ENCODE measurements around the gene FBXO21.
"Not testable (repeated sequence)": the region's sequence is repeated elsewhere in the genome, so short reads cannot be mapped to it uniquely, and the experiment has no call there.

The FBXO21 gene

GRCh38 chr12:117111386-117111785, 78.9 kb downstream of the FBXO21 start:
- H3K4me3 ChIP-seq (ENCODE audit: low read length), result no peak overlapping the region; the same call in 1 of the 2 replicates
- no peak overlapping the region for H2AFZ ChIP-seq (ENCODE audit: low read length)
- H3K79me2 ChIP-seq (ENCODE audit: low read length), result no peaks in the 10 kb centered on the region
- H3K4me1 ChIP-seq (ENCODE audit: low read length), result peaks cover 28% of the 10 kb centered on the region
- no peak for DNase-seq
- H3K27me3 ChIP-seq (replicated peaks; ENCODE audit: insufficient read depth, low read length), result no peaks in the 10 kb centered on the region
- peak overlapping the region; percentile 74 for H3K27ac ChIP-seq (ENCODE audit: low read length)
- H3K4me2 ChIP-seq (ENCODE audit: low read depth, low read length), result peak overlapping the region; percentile 80; the same call in 1 of the 2 replicates
- H3F3A ChIP-seq (ENCODE audit: insufficient read depth, low read length), result no peaks in the 10 kb centered on the region; the same call in 1 of the 2 replicates
- no peaks in the 10 kb centered on the region for H3K9me3 ChIP-seq (replicated peaks; ENCODE audit: insufficient read depth, low read length)
- H3K9me2 ChIP-seq (replicated peaks; ENCODE audit: insufficient read depth, low read length), result no peaks in the 10 kb centered on the region
- H4K20me1 ChIP-seq (ENCODE audit: insufficient read depth, low read length), result no peaks in the 10 kb centered on the region
- TF ChIP-seq CTCF (IDR thresholded peaks at IDR 0.05; ENCODE audit: low read length) (no peak), EZH2 (optimal IDR thresholded peaks at IDR 0.05; ENCODE audit: low read depth, low read length) (no peak), EZH2phosphoT487 (IDR thresholded peaks at IDR 0.05; ENCODE audit: low read length) (no peak)
- H3K36me3 ChIP-seq (replicated peaks; ENCODE audit: insufficient read depth, low read length), result no peaks in the 10 kb centered on the region
- peak overlapping the region; percentile 68 for H3K9ac ChIP-seq (ENCODE audit: low read length)

- Histone ChIP-seq H3K9me2 (replicated peaks; ENCODE audit: insufficient read depth, low read length) (no peaks in the 10 kb centered on the region), H2AFZ (ENCODE audit: low read length) (no peak overlapping the region), H4K20me1 (ENCODE audit: insufficient read depth, low read length) (no peaks in the 10 kb centered on the region), H3K4me1 (ENCODE audit: low read length) (peaks cover 37% of the 10 kb centered on the region), H3K9me3 (replicated peaks; ENCODE audit: insufficient read depth, low read length) (no peaks in the 10 kb centered on the region), H3K9ac (ENCODE audit: low read length) (no peak overlapping the region), H3K4me3 (ENCODE audit: low read length) (no peak overlapping the region), H3K4me2 (ENCODE audit: low read depth, low read length) (no peak overlapping the region), H3K79me2 (ENCODE audit: low read length) (no peaks in the 10 kb centered on the region), H3K27me3 (replicated peaks; ENCODE audit: insufficient read depth, low read length) (no peaks in the 10 kb centered on the region), H3F3A (ENCODE audit: insufficient read depth, low read length) (no peaks in the 10 kb centered on the region; the same call in 1 of the 2 replicates), H3K36me3 (replicated peaks; ENCODE audit: insufficient read depth, low read length) (no peaks in the 10 kb centered on the region), H3K27ac (ENCODE audit: low read length) (peak overlapping the region; percentile 21; the same call in 1 of the 2 replicates)
- TF ChIP-seq EZH2 (optimal IDR thresholded peaks at IDR 0.05; ENCODE audit: low read depth, low read length) (no peak), EZH2phosphoT487 (IDR thresholded peaks at IDR 0.05; ENCODE audit: low read length) (no peak), CTCF (IDR thresholded peaks at IDR 0.05; ENCODE audit: low read length) (no peak)
- DNase-seq, result no peak
These were observed 80.2 kb downstream of the FBXO21 start for GRCh38 chr12:117109943-117110635.

- no peaks in the 10 kb centered on the region for H3K9me3 ChIP-seq (replicated peaks; ENCODE audit: insufficient read depth, low read length)
- peak; percentile 95 for DNase-seq
- no peaks in the 10 kb centered on the region for H3K27me3 ChIP-seq (replicated peaks; ENCODE audit: insufficient read depth, low read length)
- no peaks in the 10 kb centered on the region for H3K36me3 ChIP-seq (replicated peaks; ENCODE audit: insufficient read depth, low read length)
- TF ChIP-seq EZH2 (optimal IDR thresholded peaks at IDR 0.05; ENCODE audit: low read depth, low read length), result no peak
- TF ChIP-seq EZH2phosphoT487 (IDR thresholded peaks at IDR 0.05; ENCODE audit: low read length), result no peak
- TF ChIP-seq CTCF (IDR thresholded peaks at IDR 0.05; ENCODE audit: low read length), result no peak
- no peaks in the 10 kb centered on the region for H3K79me2 ChIP-seq (ENCODE audit: low read length)
- H3K9me2 ChIP-seq (replicated peaks; ENCODE audit: insufficient read depth, low read length), result no peaks in the 10 kb centered on the region
- H4K20me1 ChIP-seq (ENCODE audit: insufficient read depth, low read length), result no peaks in the 10 kb centered on the region
- peak overlapping the region; percentile 80 for H3K27ac ChIP-seq (ENCODE audit: low read length)
- no peak overlapping the region for H2AFZ ChIP-seq (ENCODE audit: low read length)
- peak overlapping the region; percentile 87 for H3K4me2 ChIP-seq (ENCODE audit: low read depth, low read length)
- H3F3A ChIP-seq (ENCODE audit: insufficient read depth, low read length), result no peaks in the 10 kb centered on the region
- no peak overlapping the region for H3K4me3 ChIP-seq (ENCODE audit: low read length)
- H3K9ac ChIP-seq (ENCODE audit: low read length), result peak overlapping the region; percentile 64
- H3K4me1 ChIP-seq (ENCODE audit: low read length), result peaks cover 19% of the 10 kb centered on the region
These were observed 84.4 kb downstream of the FBXO21 start for GRCh38 chr12:117105902-117106301.

- H3K9ac ChIP-seq (ENCODE audit: low read length); H3K27ac ChIP-seq (ENCODE audit: low read length); H2AFZ ChIP-seq (ENCODE audit: low read length); H3F3A ChIP-seq (ENCODE audit: insufficient read depth, low read length); H3K36me3 ChIP-seq (replicated peaks; ENCODE audit: insufficient read depth, low read length); H3K27me3 ChIP-seq (replicated peaks; ENCODE audit: insufficient read depth, low read length); H3K9me3 ChIP-seq (replicated peaks; ENCODE audit: insufficient read depth, low read length); H3K9me2 ChIP-seq (replicated peaks; ENCODE audit: insufficient read depth, low read length); H4K20me1 ChIP-seq (ENCODE audit: insufficient read depth, low read length); H3K4me3 ChIP-seq (ENCODE audit: low read length); H3K4me2 ChIP-seq (ENCODE audit: low read depth, low read length); DNase-seq; H3K79me2 ChIP-seq (ENCODE audit: low read length): not testable (repeated sequence)
- H3K4me1 ChIP-seq (ENCODE audit: low read length), result peaks cover 12% of the 10 kb centered on the region
These were observed 86.3 kb downstream of the FBXO21 start for GRCh38 chr12:117104003-117104402.

Measured in MM.1S (cell line).